ENCODE results near the gene TEK.

TEK gene

GRCh38 chr9:27247756-27248155 lies 138.7 kb downstream of the TEK start:
- no peak for DNase-seq (ENCODE audit: low read depth)

GRCh38 chr9:27248702-27249101 lies 139.7 kb downstream of the TEK start:
- no peak for DNase-seq (ENCODE audit: low read depth)

GRCh38 chr9:27258662-27259061 lies 149.6 kb downstream of the TEK start:
- no peak for DNase-seq (ENCODE audit: low read depth)

GRCh38 chr9:27260789-27261516 lies 151.9 kb downstream of the TEK start:
- no peak for DNase-seq (ENCODE audit: low read depth)

GRCh38 chr9:27261517-27262211 lies 152.6 kb downstream of the TEK start:
- no peak for DNase-seq (ENCODE audit: low read depth)

- no peak for DNase-seq (ENCODE audit: low read depth)
Observed at GRCh38 chr9:27272103-27272502, 163.1 kb downstream of the TEK start.

GRCh38 chr9:27273186-27273585 lies 164.2 kb downstream of the TEK start:
- no peak for DNase-seq (ENCODE audit: low read depth)

GRCh38 chr9:27276193-27277030 lies 167.4 kb downstream of the TEK start:
- no peak for DNase-seq (ENCODE audit: low read depth)

- DNase-seq (ENCODE audit: low read depth): no peak
Observed at GRCh38 chr9:27278374-27278773, 169.3 kb downstream of the TEK start.

- no peak for DNase-seq (ENCODE audit: low read depth)
Observed at GRCh38 chr9:27279611-27280010, 170.6 kb downstream of the TEK start.

All from activated T-cell treated with anti-CD3 and anti-CD28 coated beads for 24 hours (primary cell).